NCI-H187 (cell line): ENCODE data around the gene LAMA2.

Experiments
- DNase-seq, 2 experiments: peaks; one replicate each; lab custom pipeline; 2025; lab: John Stamatoyannopoulos, UW

Gene LAMA2

DNA sequence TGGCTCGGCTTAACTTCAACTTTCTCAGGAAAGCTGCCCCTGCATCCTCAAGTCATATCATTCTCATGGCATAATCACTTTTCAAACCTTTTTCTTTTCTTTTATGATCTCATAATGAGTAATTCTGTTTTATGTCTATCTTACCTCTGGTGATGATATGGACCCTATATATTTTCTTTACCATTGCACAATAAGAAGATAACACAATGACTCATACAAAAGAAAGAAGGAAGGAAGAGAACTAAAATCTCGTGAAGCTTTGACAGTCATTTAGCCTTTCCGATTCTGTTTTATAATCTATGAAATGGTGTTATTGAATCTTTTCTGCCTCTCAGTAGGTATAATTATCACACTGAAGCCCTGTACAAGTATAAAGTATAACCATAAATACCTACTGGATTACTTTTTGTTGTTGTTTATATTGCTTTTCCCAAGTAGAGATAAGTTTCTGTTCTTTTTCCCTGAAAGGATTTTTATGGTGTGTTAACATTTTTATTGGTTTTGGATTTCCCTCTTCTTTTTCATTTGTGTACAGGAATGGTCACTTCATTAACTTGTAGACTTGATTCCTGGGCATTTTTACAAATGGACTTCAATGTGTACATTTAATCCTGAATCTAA, 300.9 kb downstream of the LAMA2 start:
- DNase-seq, result no peak

DNA sequence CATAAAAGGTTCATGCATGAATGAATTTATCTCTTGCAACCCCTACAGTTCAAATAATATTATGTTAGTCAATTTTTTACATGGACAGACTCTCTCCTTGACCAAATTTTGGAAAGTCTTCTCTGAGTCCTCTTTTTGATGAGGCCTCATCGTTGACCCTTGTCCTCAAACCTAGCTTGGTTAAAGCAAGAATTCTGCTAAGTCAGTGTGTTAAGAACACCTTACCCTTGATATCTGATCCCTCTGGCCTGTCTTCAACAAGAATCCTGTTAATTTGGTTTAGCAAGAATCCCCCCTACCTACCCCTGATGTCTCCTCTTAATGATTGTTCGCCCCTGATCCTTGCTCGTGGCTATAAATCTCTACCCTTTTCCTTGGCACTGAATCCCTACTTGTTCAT, 301.4 kb downstream of the LAMA2 start:
- DNase-seq, result no peak

DNA sequence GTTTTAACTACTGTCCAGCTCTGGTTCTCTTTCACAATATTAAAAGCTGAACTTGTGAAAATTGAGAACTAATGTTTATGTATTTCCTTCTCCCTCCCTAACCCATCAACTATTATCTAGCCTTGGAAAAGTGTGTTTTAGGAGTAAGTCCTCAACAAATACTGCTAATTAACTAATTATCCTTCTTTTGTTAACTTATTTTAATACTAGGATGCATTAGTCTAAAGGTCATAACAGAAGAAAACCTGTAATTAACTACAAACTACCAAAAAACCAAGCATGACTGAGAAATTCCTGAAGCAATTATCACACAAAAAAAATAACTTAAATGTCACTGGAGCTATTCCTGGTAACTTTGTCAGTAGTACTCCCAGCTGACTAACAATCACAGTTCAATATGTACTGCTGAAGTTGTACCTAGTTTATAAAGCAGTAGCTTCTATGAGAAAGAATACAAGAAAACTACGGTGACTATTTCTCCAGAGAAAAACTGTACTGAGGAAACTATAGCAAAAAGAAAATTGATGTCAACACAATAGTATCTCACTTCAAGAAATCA, 301.9 kb downstream of the LAMA2 start:
- no peak for DNase-seq

DNA sequence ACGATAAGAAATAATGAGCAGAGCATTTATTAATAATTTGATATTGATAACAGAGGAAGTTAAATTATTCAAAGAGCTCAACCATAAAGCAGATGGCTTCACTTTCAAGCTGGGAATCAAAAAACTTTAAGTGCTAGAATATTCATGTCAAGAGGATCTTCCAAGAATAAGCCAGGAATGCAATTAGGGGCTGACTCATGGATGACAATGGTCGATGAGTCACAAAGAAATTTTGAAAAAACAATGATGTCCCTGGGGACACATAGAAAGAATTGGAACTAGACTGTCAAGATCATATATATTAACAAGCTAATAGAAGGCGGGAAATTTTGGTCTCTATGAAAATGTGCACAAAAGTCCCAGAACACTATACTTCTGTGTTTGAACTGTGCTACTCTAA, 304.1 kb downstream of the LAMA2 start:
- no peak for DNase-seq

GRCh38 chr6:129188306-129188705, 305.4 kb downstream of the LAMA2 start:
- DNase-seq, result no peak

DNA sequence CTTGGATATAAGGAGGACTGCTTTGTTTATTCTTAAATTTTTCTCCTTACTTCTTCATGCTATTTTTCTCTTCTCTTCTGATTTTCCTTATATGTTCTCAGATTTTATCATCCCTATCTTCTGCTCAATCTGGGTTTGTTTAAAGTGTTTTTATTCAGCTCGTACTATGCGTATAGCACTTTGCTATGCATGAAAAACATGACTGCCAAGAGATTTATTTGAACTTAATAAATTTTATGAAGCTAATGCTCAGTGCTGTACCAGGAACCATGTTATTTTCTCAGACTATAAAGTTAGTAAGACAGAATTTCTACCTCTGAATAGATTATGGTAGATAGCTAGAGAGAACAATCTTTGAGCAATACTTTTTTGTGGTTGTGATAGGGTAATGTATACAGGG, 305.9 kb downstream of the LAMA2 start:
- no peak for DNase-seq

DNA sequence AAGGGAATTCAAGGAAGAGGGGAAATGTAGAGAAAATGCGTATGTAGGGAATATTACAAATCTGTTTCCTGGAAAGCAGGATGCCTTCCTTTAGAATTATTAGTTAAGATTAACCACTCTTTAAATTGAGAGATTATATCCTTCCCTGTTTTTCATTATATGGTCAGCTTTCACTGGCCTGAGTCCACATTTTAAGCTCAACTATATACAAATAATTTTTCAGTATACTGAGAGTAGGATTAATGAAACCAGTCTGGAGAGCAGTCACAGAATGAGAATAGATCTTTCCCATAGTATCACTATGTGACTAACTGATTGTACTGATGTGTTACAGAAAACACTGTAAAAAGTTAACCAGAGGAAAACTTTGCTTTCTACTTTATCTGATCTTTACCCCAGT, 306.3 kb downstream of the LAMA2 start:
- no peak for DNase-seq

DNA sequence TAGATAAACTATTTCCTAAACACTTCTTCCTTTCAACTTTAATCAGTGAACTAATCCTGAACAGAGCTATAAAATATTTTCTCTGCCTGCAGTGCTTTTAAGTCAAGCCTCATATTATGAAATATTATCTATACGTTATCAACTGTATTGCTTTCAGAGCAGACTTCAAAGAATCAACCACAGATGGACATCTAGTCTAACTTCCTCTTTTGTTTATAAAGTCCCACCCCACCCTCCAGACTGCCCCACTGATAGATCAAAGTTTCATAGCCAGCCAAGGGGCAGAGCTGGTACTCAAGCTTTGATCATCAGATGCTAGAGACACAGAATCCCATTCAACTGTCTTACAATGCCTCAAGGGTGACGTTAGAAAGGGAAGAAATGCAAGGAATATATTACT, 308.3 kb downstream of the LAMA2 start:
- DNase-seq, result no peak

- no peak for DNase-seq
Measured at GRCh38 chr6:129192458-129192989, 309.6 kb downstream of the LAMA2 start.

DNA sequence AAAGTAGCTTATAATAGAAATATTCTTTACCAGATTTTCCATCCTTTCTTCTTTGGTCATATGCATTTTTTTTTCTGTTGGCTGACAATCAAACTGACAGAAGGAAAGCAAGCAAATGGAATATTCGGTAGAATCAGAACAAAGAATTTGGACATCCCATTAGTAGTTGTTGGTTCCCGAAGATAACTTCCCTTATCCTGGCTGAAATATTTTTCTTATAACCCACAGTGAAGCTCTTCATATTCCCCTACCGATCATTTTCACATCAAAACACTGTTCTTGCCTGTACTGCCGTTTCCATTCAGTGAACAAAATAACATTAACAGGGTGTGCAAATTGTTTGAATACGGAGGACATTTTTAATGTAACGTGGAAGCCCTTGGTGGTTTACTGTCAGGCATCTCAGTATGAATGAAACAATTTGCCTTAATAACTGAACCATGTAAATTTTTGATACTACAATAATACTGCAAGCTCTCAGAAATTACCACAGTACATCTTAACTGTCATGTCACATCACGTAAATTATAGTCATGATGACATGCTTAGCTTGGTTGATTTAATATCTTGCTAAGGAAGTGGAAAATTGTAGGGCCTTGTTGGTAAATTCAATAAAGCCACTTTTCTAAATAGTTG, 311.5 kb downstream of the LAMA2 start:
- no peak for DNase-seq

DNA sequence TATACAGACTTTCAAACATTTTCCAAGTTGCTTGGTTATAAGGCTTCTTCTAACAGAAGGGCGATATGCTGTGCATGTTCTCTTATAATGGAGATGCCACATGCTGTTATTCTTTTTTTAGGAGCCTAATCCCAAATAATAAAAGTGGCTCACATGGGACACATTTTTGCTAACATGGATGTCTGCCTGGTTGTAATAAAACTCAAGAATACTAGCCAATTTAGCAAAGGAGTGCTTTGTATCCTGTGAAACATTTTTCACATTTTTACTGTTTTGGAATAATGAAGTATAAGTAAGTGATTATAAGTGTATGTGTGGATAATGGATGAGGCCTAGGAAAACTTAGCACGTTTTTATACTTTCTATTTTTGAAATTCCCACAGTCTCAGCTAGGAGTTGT, 312.2 kb downstream of the LAMA2 start:
- no peak for DNase-seq

DNA sequence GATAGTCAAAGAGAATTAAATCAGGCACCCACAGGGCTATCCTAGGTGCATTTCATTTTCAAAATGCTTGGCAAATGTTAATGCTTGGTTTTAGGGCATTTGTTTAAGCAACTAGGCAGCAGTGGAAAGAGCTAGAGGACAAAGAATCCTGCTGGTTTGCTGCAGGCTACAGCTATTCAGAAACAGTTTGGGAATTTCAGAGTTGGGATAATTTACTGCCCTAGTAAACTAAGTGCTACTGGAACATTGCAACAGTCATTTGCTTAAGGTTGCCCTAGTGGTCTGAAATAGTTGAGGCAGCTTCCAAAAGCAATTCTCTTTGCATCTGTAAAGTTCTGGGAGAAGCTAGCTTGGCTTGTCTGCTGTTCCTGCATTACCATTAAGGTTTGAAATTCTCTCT, 312.7 kb downstream of the LAMA2 start:
- DNase-seq, result no peak

- no peak for DNase-seq
Measured at GRCh38 chr6:129197154-129197553, 314.2 kb downstream of the LAMA2 start.

DNA sequence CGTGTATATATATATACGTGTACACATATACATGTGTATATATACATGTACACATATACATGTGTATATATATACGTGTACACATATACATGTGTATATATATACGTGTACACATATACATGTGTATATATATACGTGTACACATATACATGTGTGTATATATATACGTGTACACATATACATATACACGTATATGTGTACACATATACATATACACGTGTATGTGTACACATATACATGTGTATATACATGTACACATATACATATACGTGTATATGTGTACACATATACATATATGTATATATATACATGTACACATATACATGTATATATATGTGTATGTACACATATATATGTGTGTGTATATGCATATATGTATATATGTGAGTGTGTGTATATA, 317.2 kb downstream of the LAMA2 start:
- no peak for DNase-seq

GRCh38 chr6:129203190-129203900, 320.4 kb downstream of the LAMA2 start:
- no peak for DNase-seq

- peak; percentile 41 to 62 for DNase-seq
Measured at GRCh38 chr6:129206821-129207220, 323.9 kb downstream of the LAMA2 start.

DNA sequence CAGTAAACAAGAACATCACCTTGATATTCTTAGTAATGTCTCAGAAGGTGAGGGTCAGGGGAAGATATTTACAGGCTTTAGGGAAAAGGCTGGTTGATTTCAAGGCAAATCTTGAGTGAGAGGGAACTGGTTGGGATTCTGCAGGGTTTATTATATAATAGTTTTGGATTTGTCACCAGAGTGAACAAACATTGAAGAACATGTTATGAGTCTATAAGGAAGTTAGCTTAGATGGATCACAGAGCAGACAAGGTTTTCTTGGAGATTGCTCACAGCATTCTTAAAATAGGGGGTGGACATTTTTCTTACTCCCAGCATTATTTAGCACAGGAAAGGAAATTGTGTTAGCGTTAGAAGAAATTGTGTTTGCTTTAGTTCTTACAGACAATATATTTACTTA, 324.9 kb downstream of the LAMA2 start:
- DNase-seq, result no peak

GRCh38 chr6:129208415-129209034, 325.6 kb downstream of the LAMA2 start:
- DNase-seq, result no peak

DNA sequence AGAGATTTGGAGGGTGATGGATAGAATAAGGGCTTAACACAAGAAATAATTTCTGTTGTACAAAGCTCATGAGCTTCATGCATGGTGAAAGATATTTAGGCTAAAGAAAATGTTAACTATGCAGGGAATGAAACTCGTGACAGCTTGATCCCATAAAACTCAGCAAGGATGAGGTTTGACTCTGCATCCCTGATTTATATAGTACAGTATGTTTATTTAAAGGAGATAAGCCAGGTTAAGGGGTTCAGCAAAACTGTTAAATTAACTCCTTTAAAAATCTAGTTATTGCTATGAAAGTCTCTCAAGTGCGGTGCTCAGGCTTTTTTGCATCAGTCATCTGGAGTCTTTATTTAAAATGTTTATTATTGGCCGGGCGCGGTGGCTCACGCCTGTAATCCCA, 326.4 kb downstream of the LAMA2 start:
- no peak for DNase-seq

GRCh38 chr6:129210684-129211083, 327.7 kb downstream of the LAMA2 start:
- DNase-seq, result no peak

DNA sequence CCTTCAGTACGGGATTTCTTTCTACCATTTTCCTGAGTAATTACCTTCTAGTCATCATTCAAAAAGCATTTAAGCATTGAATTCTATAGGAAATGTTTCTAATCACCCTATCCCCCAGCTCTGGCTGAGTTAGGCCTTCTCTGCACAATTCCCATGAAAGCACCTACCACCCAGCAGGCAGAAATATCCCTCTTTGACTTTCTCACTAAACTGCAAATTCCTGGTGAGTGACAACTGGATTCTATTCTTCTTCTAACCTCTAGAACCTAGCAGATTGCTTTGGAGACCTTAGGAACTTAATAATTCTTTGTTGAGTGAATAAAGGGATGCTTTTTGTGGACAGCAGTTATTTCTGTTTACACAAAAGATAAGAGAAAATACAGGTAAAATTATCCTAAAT, 328.7 kb downstream of the LAMA2 start:
- DNase-seq, result no peak

DNA sequence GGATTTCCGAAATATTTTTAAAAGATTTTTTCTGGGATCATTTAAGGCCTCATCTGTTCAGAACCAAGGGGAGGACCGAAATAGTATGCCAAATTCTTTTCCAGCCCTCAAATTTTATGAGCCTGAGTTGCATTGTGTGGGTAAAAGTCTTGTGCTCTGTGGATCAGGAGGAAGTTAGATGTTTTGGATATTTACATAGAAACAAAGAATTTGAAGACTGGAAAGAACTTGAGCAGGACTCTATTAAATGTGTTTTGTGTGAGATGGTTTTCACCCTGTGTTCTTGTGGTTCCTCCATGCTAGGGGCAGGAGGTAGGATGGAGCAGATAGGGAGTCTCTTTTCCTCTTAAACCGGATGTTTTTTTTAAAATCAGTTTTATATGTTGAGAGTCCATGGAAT, 329.1 kb downstream of the LAMA2 start:
- no peak for DNase-seq

DNA sequence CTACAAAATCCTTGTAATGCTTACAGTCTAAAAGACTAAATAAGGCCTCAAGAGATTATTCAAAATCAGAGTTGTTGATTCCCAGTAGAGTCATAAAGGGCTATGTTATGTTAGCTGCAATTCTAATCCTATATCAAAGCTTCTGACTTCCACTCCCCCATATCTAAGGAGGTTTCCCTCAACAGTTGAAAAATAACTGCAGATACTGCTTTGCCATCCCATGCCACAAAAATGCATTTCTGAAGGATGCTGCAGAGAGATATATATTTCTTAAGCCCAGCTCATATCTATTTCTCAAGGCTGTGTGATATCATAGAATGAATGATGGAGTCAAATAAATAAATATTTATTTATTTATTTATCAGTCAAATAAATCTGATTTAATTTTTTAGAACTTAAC, 332.3 kb downstream of the LAMA2 start:
- no peak for DNase-seq
